GM21447 (cell line): Measurements from ENCODE around the gene RSPH6A.

ENCODE experiments used
- ATAC-seq: cut with Tn5 transposase; IDR thresholded peaks from one replicate; pipeline ENCODE4 v1.9.1; 2021; ENCODE audit not compliant: unreplicated experiment

RSPH6A gene

GRCh38 chr19:45781214-45782161 lies 33.6 kb downstream of the RSPH6A start:
- no peak for ATAC-seq

GRCh38 chr19:45780448-45781213 lies 34.5 kb downstream of the RSPH6A start:
- ATAC-seq = no peak

- no peak for ATAC-seq
Measured at GRCh38 chr19:45780146-45780447, 35.0 kb downstream of the RSPH6A start.

- peak; percentile 85 for ATAC-seq
Measured at GRCh38 chr19:45779231-45780145, 35.6 kb downstream of the RSPH6A start.

GRCh38 chr19:45778010-45778661 lies 37.0 kb downstream of the RSPH6A start:
- no peak for ATAC-seq

- no peak for ATAC-seq
Measured at GRCh38 chr19:45777395-45777961, 37.6 kb downstream of the RSPH6A start.

- no peak for ATAC-seq
Measured at GRCh38 chr19:45774765-45775164, 40.3 kb downstream of the RSPH6A start.

GRCh38 chr19:45773384-45773783 lies 41.7 kb downstream of the RSPH6A start:
- ATAC-seq = no peak

GRCh38 chr19:45772912-45773311 lies 42.2 kb downstream of the RSPH6A start:
- ATAC-seq = no peak

GRCh38 chr19:45772130-45772840 lies 42.8 kb downstream of the RSPH6A start:
- no peak for ATAC-seq

GRCh38 chr19:45771311-45771933 lies 43.7 kb downstream of the RSPH6A start:
- ATAC-seq = no peak

GRCh38 chr19:45770192-45771101 lies 44.7 kb downstream of the RSPH6A start:
- peak; percentile 53 for ATAC-seq

- ATAC-seq = no peak
Measured at GRCh38 chr19:45769821-45770191, 45.3 kb downstream of the RSPH6A start.

GRCh38 chr19:45768984-45769782 lies 45.9 kb downstream of the RSPH6A start, which contains the start of gene SIX5:
Gene SIX5, minus strand, starts transcription at chr19:45769252. Its CDS starts 408 bp downstream, at chr19:45768844.
- peak; percentile 43 for ATAC-seq

- ATAC-seq = no peak
Measured at GRCh38 chr19:45768655-45768983, 46.5 kb downstream of the RSPH6A start.

GRCh38 chr19:45767881-45768654 lies 47.0 kb downstream of the RSPH6A start:
- no peak for ATAC-seq
